GM18511 (cell line): ENCODE data around the gene HDGFL2.
A peak's percentile ranks its signal among the peaks of the same experiment; 100 is the strongest.

ENCODE experiments used
- ATAC-seq: cut with Tn5 transposase; IDR thresholded peaks from one replicate; pipeline ENCODE4 v1.9.1; 2021; ENCODE audit warnings: mild to moderate bottlenecking, moderate library complexity; ENCODE audit not compliant: unreplicated experiment

The HDGFL2 gene

GRCh38 chr19:4444765-4445741 is 27.0 kb upstream of the HDGFL2 start:
- ATAC-seq: no peak

GRCh38 chr19:4445963-4446703 is 26.0 kb upstream of the HDGFL2 start:
- no peak for ATAC-seq

DNA sequence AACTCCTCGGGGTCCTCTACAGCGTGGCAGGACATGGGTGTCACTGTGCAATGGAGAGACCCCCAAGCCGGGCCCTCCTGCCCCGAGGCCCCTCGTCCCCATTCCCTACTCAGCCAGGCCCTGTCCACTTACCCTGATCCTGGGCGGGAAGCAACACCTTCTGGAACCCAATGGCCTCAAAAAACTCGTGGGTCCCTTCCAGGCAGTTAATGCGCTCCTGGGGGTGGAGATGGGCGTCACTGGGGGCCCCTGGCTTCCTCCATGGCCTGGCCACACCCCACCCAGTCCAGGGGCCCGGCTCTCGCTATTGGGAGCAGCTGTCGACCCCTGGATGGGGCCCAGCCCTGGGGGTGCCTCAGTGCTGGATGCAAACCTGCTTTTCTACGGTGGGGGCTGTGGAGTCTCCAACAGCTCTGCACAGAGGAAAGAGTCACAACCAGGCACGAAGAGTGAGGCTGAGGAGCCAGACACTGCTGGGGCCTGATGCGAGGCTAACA is 25.3 kb upstream of the HDGFL2 start:
- ATAC-seq: no peak

GRCh38 chr19:4447327-4448146 is 24.6 kb upstream of the HDGFL2 start:
- no peak for ATAC-seq

- ATAC-seq: no peak
These were observed 23.7 kb upstream of the HDGFL2 start for GRCh38 chr19:4448147-4448985.

- ATAC-seq: no peak
These were observed 23.0 kb upstream of the HDGFL2 start for GRCh38 chr19:4449022-4449638.

- ATAC-seq: no peak
These were observed 22.5 kb upstream of the HDGFL2 start for GRCh38 chr19:4449639-4450028.

DNA sequence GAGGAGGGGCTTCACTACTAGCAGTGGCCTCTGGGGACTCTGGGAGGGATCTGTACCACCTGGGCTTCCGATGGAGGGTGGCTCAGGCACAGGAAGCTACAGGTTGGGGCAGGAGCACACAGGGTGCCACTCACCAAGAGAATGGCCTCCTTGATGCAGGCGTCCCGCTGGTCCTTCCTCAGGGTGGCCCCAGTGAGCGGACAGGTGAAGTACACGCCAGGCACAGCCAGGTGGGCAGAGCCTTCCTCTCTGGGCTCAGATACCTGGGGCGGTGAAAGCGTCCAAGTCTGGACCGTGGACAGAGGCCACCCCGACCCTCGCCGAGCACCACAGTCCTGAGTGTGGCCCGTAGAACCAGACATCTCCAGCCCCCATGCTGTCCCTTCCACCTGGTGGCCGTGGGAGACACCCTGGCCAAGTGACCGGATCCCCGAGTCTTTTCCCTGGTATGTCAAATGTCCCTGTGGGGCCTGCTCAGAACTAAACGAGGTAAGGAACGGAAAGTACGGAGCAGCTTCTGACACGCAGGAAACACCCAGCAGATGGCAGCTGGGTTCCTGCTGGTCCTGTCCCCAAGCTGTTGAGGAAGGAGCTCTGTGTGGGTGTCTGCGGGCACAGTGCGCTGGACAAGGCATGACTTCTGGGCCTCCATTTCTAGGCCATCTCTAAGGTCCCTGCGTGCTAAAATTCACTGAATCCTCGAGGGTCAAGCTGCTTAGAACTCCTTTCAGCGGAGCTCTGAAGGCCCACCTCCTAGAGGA is 19.7 kb upstream of the HDGFL2 start:
- no peak for ATAC-seq

DNA sequence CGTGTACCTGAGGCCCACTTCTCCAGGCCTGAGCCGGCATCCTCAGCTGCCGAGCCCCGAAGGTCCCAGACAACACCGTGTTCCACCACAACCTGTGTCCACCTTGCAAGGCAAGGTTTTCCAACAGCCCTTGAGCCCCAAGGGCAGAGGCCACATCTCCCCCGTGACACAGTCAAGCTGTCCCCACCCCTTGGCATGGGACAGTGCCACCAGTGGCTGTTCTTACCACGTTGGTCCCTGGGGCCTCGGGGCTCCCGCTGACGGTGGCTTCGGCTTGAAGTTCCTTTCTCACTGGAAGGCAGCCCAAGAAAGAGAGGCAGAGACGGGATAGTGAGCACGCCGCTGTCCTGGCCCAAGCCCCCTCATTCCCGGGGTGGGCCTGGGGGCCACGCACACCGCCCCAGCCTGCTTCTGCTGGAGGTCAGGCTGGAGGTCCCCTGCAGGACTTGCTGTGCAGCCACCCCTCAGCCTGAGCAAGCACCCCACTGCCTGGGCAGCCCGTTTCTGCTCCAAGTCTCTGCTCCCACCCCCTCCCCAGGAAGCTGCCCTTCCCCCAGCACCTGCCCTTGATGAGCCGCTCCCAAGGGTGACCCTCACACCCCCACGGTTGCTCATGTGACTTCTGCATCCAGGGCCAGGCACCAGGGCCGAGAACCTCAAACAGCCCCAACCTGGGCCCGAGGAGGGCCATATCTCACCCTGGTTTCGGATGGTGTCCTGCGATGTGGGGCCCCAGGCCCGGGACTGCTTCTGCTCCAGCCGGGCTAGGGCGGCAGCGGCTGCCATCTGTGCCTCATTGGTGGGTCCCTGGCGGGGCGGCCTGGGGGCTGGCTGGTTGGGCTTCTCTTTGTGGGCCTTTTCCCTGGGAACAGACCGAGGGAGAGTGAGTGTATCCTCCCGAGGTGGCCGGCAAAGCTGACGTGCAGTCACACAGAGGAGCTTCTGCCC is 18.6 kb upstream of the HDGFL2 start:
- ATAC-seq: no peak

DNA sequence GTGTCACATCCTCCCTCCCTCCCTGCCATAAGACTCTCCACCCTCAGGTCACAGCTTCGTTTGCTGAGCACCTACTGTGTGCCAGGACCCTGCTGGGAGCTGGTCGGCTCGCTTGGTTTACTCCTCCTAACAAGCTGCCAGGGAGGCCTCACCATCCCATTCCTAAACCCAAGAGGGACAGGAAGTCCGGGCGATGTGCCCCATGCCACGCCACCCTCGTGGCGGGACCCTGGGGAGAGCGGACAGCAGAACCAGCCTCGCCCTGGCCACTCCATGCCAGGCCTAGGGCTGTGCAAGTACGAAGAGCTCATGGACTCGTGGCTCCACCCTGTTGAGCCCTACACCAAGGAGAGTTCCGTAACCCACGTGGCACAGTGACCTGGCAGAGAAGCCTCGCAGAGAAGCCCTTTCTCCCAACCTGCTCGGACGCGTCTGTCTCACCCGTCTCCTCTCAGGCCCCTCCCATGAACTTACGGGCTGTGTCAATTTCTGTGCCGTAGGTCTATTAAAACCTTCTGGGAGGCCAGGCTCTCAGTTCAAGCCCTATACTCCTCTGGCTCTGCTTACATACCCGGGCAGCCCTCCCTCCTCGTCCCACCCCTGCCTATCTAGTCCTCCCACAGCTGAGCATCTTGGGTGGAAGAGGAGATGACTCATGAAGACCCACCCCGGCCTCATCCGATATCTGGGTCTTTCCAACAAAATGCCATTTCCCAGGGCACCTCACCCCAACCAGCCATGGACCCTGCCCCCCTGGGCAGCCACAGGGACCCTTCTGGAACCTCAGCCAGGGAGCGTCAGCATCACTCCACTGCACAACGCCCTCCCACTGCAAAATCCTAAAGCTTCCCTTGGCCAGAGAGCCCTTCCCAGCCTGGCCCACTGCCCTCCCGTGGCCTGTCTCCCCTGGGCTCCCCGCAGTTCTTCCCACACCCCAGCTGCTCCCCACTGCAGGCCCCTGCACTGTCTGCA is 17.1 kb upstream of the HDGFL2 start:
- ATAC-seq: no peak

DNA sequence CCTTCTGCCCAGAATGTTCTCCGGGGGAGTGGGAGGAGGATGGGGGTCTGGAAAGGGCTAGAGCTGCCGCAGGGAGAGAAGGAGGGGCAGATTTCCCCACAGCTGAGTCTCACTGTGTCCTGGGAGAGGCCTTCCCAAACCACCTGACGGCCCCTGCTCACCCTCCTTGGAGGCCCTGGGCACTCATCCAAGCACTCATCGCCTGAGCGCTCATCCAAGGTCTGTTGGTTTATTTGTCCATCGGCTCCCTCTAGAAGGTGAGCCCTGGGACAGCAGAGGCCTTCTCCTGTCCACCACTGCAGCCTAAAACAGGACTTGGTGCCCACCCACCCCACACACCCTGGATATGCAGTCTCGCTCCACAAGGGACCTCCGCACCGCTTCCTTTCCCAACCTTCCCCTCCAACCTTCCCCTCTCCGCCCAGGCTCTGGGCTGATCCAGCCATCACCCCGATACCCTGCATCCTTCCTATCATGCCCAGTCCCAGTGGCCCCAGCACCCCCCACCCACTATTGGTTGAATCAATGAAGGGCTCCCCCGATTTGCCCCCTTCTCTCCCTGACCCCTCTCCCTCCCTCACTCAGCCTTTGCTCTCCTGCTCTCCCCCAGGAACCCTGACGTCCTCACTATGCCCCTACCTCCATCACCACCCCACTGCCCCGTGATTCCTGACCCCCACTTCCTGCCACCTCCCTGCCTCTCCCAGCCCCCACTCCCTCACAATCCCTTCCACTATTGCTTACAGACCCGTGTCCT is 16.2 kb upstream of the HDGFL2 start:
- no peak for ATAC-seq

GRCh38 chr19:4456476-4456842 is 15.6 kb upstream of the HDGFL2 start:
- ATAC-seq: no peak

GRCh38 chr19:4456843-4457653 is 15.0 kb upstream of the HDGFL2 start:
- peak; percentile 22 for ATAC-seq

- peak; percentile 88 for ATAC-seq
These were observed 14.3 kb upstream of the HDGFL2 start, which contains the start of gene UBXN6 for GRCh38 chr19:4457654-4458395. Gene UBXN6, minus strand, starts transcription at chr19:4457794. Its CDS starts 97 bp downstream, at chr19:4457697.
